HG02884 (cell line): Measurements from ENCODE around the gene ENPP3.

ENCODE experiments used
- ATAC-seq: cut with Tn5 transposase; IDR thresholded peaks from one replicate; pipeline ENCODE4 v1.9.1; 2021; ENCODE audit warnings: mild to moderate bottlenecking, moderate library complexity; ENCODE audit not compliant: unreplicated experiment

Gene ENPP3

DNA sequence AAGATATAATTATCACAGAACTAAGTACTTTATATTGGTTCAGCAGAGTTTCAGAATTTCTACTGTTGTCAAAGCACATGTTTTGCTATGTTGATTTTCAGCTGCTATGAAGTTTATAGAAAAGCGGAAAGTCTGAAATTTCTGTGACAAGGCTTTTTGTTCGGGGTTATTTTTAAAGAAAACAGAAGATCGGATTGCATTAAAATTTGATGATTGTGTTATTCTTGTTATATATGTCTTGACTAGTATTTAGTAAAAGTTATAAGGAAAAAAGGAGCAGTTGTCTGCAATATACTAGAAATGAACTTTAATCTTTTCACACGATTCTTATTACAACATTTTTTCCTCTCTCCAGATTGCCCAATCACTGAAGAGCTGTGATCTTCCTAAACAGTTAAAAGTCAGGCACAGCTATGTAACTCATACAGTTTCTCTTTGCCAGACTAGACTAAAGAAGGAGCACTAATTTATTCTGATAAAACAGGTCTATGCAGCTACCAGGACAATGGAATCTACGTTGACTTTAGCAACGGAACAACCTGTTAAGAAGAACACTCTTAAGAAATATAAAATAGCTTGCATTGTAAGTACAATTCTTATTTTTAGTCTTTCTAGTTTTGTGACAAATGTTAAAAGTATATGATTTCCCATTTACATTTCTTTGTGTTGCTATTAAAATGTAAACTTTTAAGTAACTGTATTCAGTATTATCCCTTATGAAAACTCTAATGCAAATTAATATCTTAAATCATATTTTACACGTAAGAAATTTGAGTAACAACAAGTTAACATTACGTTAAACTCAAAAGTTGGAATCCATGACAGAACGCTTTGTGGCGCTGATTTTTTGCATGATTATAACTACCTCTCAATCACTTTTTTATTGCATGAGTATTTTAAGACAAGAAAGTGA lies at the start of gene ENPP3:
Gene ENPP3 (plus strand): TSS at position 423 of the 913 bp plus-strand sequence. CDS start 83 bp downstream, at position 506.
- no peak for ATAC-seq

DNA sequence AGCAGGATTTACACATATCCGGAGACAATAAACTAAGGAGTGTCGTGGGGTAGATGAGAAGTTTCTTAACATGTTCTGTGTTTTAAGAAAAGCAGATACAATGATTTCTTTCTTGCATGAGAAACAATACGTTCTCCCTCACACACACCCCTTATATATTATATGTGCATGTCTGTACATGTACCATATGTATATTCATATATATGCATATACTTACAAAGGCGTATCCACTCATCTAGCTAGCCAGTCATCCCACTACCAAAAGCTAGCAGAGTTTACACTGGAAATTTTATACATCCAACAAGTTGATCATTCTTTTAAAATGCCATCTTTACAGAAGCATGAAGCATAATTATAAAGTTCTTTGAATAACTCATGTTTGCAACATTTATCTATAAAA lies 49.2 kb upstream of the ENPP3 start:
- no peak for ATAC-seq

DNA sequence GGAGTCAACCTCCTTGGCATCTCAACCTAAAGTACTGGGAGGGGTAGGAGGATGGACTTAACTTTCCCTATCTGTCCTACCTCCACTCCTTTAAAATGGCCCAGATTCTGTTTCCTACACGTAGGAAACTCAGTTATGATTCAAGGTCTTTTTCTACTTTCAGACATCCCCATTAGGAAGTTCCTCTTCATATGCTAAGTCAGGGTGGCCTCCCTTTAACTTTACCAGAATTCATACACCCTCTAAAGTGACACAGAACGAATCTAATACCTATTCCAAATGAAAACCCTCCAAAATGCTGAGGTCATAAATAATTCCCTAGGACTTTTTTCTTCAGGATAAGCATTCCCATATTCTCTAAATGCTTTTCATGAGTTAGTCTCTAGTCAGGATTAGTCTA lies 48.5 kb upstream of the ENPP3 start:
- ATAC-seq = no peak

DNA sequence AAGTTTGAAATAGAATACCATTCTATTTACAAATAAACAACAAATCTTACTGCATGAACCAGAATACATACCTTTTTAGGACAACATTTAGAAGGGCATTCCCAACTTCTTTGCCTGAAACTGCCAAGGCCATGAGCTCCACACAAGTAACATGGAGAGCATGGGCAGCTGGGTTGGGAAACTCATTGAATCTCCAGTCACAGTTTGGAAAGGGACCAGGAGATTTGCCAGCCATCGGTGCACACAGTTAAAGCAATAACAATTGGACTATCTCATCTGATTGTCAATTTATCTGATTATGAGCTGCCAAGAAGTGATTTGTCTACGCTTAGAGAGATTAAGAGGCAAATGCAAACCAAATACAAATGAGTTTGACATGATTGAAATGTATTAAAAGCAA lies 44.2 kb upstream of the ENPP3 start:
- no peak for ATAC-seq

DNA sequence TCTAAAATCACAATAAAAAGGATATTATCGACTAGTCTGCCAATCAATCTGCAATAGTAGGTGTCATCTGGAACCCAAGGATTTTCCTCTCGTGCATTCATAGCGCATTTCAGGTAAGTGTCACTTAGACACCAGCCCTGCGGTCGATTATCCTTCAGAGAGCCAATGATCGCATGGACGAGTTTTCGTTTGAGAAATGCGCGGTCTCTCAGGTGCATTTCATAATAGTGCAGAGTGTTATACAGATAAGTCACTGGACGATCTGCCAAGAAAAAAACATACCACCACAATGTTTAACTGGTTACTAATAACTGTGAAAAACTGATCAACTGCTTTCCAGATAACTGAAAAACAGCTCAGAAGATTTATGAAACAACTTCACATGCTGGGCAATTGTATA lies 43.0 kb upstream of the ENPP3 start:
- ATAC-seq = no peak

DNA sequence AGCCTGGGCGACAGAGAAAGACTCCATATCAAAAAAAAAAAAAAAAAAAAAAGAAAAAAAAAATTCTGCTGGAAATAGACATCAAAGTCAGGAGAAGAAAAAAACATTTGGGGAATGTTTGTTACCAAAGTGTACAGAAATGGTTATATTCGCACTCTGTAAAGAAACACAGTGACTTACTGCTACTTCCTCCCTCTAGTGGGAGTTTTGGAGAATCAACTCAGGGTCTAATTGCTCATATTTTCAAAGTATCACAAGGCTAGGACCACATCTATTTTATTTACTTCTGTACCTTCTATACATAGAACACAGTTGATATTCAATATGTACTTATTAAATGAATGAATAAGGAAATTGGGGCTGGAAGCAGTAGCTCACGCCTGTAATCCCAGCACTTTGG lies 39.7 kb upstream of the ENPP3 start:
- ATAC-seq = no peak

DNA sequence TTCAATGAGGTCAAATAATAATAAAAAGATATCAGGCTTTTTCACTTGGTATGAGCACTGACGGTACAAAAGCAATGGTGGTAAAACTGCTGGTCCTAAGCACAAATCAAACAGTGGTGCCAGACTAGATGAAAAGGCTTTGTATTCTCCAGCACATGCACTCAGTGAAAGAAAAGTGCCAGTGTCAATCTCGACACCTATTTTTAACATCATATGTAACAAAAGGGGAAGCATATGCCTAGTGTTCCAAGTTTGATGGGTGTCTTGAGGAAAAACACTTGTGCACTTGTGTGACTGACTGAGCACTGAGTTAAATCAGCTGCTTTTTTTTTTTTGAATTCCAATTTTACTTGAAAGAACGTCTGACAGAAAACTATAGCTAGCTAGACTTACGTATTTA lies 36.4 kb upstream of the ENPP3 start:
- ATAC-seq = no peak

DNA sequence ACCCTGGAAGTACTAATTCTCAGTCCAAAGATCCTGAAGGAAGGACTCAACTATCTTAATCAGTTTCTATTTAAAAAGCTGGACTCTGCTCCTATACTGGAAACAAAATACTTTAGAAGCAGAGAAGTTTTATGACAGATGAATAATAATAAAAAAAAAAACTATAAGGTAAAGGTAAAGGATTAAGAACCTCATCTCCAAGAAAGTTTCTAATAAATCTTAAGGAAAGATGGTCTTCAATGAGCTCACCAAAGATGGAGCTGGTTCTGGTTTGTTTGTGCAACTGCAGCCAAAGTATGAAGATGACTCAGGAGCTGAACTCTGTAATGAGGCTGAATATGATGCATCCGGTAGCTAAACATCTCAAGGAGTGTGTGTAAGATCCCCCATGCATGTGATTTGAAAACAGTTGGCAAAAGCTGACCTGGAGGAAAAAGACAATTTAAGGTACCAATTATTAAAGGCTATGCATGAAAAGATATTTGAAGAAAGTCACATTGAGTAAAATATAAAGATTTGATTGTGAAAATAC lies 34.3 kb upstream of the ENPP3 start:
- ATAC-seq = no peak

DNA sequence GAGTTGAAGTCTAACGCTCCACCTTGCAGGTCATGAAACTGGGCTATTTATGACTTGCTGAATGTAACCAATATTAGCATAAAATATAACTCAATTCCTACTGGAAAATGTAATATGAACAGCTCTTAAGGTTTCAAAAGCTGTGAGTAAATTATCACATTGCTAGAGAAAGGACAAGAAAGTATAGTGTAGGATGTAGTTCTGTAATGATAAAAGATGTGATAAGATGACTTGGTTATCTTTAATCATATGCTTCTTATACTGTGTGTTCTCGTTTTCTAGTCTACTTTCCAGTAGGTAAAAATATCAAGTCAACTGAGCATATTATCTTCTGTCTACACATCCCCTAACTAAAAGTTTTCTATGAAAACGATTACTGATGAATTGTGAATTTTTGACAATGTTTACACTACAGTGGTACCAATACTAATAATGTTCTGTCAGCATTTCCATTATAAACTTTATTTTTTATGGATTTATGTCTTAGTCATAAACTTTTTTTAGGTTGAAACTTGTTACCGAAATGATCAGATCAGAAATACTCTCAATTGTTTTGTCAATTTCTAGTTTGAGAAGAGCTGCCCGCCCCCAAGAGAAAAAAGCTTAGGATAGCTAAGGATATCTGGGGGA lies 23.7 kb upstream of the ENPP3 start:
- ATAC-seq = no peak

DNA sequence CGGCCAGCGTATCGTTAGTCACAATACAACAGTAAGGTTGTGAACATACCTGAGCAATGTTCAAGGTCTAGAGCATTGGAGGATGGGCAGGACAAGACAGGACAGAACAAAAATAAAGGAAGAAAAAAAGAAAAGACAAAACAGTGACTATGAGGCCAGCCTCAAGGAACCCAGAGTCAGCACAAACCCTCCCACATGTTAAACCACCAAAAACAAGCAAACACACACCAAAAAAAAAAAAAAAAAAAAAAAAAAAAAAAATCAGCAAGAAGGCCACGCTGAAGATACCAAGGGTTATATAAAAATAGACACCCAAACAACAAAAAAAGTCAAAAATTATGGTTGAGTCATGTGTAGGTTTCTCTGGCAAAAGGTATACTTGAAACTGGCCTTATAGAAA lies 21.8 kb upstream of the ENPP3 start:
- no peak for ATAC-seq

DNA sequence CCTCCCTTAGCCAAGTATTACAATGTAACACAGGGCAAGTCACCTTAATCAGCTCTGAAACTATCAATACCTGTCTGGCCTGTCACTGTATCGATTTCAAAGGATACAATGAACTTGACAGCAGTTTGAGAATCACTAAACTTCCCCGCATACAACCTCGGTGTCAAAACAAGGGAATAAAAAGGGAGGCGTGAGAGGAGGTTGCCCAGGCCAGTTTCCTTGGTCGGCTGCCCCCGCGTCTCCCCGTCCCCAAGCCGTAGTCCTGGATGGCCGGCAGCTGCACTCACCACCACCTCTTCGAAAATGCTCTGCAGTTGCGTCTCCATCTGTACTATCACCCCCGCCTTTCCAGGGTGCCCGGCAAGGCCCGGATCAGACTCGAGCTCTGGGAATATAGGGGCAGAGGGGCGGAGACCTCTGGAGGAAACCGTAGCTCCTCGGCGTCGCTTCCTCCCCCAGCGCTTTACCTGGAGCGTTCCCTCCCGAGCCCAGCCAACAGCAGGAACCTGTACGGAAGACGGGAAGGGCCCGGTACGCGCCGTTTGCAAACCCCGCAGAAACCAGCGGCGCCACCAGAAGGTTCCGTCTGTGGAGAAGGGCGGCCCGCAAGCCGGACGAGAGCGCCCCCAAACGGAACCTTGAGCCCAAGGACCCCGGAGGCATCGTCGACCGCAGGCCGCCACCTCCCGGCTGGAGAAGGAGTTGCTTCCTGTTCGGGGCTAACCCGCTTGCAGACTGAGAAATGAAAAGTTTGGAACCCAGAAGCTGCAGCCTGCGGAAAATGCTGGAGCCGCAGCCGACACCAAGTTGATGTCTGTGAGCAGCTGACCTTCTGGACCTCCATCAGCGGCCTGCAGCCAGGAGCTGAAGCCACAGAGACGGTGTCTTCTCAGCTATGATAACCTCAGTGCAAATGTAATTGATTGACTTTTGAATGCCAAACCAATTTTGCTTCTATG lies 9.1 kb upstream of the ENPP3 start, which contains the start of gene MED23:
Gene MED23 (minus strand): TSS at position 519 of the 959 bp plus-strand sequence. CDS start 193 bp downstream, at position 326.
- peak; percentile 98 for ATAC-seq

DNA sequence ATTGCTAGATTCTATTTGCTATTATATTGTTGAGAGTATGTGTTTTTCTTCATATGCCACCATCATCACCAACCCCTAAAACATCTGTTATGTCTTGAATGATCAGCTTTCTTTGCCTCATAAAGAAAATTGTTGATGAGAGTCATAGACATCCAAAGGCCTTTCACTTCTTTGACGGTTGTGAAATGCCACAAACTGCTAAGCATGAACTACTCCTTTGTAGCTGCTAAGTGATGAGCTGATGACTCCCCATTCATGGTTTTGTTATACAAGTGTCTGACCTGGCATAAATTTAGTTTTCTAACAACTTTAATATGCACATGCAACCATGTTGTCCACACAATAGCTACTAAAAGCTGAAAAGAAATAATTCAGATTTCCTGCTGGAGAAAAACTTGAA lies 8.4 kb upstream of the ENPP3 start:
- no peak for ATAC-seq

DNA sequence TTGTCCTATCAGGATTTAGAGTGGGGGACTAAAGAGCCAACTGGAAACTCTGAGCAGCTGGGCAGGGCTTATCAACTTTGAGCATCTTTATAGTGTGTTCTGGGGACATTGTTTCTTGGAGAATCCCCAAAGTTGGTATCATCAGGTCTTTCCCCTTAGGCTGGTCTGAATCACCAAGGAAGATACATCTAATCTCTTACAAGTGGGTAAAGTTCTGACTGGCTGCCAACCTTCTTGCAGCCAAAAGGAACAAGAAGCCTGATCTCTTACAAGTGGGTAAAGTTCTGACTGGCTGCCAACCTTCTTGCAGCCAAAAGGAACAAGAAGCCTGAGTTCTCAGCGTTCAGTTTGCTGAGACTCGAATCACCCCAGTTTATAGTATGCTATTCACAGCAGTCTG lies 7.5 kb upstream of the ENPP3 start:
- no peak for ATAC-seq

DNA sequence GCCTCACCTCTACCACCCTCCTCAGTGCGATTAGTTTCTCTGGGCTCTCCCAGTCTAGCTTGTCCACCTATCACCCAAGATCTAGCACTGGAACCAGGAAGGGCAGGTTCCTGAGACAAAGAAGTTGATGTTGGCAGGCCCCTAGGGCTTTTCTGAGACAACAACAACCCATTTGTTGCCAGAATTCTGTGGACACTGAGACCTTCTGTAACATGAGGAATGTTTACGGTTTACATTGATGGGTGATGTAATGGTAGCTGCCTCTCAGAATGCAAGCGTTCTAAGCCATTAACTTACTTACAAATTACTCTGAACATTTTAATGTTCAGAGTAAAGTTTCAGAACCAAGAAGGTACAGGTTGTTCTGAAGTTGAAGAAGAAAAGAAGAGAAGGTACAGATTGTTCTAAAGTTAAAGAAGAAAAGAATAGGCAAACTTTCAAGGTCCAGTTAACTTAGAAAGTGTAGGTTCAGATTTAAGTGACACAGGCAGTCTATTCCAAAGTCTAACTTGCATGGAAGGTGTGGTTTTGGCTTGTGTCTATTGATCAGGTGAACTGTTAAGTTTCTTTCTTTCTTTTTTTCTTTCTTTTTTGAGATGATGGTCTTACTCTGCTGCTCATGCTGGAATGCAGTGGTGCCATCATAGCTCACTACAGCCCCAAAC lies 5.3 kb upstream of the ENPP3 start:
- no peak for ATAC-seq

DNA sequence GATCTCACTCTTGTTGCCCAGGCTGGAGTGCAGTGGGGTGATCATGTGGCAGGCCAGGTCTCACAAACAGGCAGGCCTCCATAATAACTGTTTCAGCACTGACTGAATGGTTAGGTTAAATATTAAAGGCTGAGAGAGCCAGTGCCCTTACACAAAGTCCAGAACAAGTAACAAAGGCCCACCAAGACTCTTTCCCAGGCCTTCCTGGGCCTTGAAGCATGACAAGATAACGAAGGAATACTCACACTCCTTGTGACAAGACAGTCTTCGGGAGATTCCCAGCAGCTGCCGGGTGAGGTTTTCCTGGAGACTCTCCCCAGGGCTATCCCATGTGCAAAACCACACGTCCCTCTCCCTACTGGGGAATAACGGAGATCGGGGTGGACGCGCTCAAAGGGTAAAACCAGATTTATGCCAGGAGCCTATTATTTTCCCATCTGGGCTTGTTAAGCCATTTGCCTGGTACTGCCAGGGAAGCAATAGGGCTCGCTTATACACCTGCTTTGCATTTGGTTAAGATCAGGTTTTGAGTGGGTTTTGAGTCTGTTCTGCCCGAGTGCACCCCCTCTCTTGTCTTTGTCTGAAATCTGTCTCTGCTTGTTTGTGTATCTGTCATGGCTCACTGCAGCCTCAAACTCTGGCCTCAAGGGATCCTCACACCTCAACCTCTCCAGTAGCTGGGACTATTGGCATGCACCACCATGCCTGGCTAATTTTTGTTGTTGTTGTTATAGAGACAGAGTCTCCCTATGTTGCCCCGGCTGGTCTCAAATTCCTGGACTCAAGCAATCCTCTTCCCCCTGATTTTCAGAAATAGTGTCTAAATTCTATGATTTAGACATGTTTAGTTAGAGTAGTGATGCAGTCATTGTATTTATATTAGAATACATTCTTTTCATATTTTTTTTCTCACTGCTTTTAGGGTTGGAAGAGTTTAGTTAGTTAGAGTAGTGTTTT lies 1.4 kb upstream of the ENPP3 start:
- peak; percentile 90 for ATAC-seq

DNA sequence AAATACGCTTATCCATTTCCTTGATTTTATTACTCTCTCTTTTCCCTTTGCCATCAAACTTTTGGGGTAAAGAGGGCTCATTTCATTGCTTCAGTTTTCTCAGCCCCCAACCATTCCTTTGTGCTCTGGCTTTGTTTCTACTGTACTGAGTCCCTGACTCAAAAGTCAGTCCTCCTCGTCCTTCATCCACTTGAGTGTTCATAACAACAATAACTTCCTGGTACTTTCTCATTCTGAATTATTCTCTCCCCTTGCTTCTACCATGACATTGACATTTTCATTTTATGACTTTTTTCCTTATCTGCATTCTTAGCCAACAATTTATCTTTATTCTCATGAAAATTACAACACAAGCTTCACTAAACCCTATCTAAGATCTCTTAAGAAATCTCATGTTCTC lies 911 bp downstream of the ENPP3 start:
- ATAC-seq = no peak

DNA sequence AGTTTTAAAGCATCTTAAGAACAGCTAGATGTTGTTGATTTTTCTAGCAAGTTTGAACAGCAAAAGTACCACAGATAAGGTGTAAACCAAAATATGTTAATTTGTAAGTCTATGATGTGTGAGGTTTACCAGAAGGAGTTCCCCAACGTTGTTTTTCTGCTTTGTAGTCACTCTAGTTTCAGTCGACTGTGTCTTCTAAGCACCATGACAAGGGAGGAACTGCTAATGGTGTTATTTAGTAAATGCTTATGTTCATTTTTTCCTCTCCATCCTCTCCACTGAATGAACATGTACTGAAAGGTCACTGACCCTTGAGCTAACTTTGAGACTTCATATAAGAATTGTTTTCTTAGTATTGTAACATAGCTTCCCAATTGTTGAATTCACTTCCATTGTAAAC lies 3.0 kb downstream of the ENPP3 start:
- peak; percentile 60 for ATAC-seq

DNA sequence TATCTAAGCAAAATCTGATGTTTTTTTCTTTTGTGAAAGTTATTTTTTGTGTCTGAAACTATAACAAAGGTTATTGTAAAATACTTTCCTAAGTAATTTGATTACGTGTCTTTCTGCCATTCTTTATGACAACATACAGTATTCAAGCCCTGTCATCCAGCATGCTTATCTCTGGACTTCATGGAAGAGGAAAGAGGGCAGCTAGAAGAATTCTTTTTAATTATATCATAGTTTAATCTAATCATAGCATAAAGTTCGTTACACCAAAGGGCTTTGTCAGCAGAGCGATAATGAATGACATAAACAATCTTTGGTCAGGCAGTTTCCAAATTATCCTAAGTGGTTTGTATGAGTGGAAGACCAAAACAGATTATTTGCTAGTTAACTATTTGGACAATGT lies 3.5 kb downstream of the ENPP3 start:
- ATAC-seq = no peak

DNA sequence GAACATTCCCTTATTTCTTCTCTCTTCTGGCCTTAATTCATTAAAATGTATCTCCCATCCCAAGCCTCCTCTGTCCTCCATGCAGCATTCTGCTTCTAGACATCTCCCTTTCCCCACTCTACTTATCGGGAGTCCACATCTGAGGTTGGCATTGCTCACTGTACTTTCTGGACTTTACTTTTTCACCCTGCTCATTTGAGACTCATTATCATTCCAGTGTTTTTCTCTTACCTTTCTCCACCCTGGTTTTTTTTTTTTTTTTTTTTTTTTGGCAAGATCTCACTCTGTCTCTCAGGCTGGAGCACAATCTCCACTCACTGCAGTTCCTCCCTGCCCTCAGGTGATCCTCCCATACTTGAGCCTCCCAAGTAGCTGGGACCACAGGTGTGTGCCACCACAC lies 4.5 kb downstream of the ENPP3 start:
- ATAC-seq = no peak
